Kidney (tissue), 14 donors: ENCODE results near the gene PLCB1. TPM values are rescaled to one million over a fixed set of nuclear protein-coding genes. Genes with fewer than 3 reads are reported as not detected.
A peak's percentile ranks its signal among the peaks of the same experiment; 100 is the strongest.

Experiments
- DNase-seq, 5 donors: peaks; one replicate each; pipeline ENCODE4 v3.0.0-alpha.2; 2013 to 2020
- FAIRE-seq: peaks from 2 replicates; lab custom pipeline; 2012; peaks lifted over from hg19 to GRCh38; lab: Jason Lieb, UNC
- H3K27ac ChIP-seq, 2 donors: one replicate each; pipeline ENCODE4 v1.7.0; 2013; ENCODE audit warnings: low read depth in 2 of 2, low read length in 2 of 2, inconsistent platforms in 1 of 2
- H3K27me3 ChIP-seq: one replicate; pipeline ENCODE4 v1.7.1; 2013; ENCODE audit warnings: low read length, inconsistent platforms; ENCODE audit not compliant: control insufficient read depth, insufficient read depth
- H3K36me3 ChIP-seq, 3 donors: one replicate each; pipeline versions ENCODE4 v1.7.0 to v1.7.1; 2013; ENCODE audit warnings: low read length in 3 of 3, control low read depth in 1 of 3, inconsistent platforms in 1 of 3; ENCODE audit not compliant: insufficient read depth in 3 of 3, control insufficient read depth in 2 of 3
- H3K4me1 ChIP-seq, 3 donors: one replicate each; pipeline versions ENCODE4 v1.7.0 to v1.7.1; 2013; ENCODE audit warnings: low read length in 3 of 3, inconsistent platforms in 1 of 3, low read depth in 1 of 3; ENCODE audit not compliant: control insufficient read depth in 2 of 3, insufficient read depth in 2 of 3
- H3K4me3 ChIP-seq, 3 donors: one replicate each; pipeline versions ENCODE4 v1.7.0 to v1.8.1; 2013; ENCODE audit warnings: low read length in 3 of 3, control low read depth in 1 of 3, inconsistent platforms in 1 of 3
- H3K9ac ChIP-seq, 3 donors: one replicate each; pipeline versions ENCODE4 v1.7.0 to v1.7.1; 2013; ENCODE audit warnings: low read length in 3 of 3, control low read depth in 1 of 3, inconsistent platforms in 1 of 3
- H3K9me3 ChIP-seq, 3 donors: one replicate each; pipeline versions ENCODE4 v1.7.0 to v1.7.1; 2013; ENCODE audit warnings: low read length in 3 of 3, control low read depth in 1 of 3, inconsistent platforms in 1 of 3; ENCODE audit not compliant: control insufficient read depth in 2 of 3, insufficient read depth in 1 of 3
- CTCF ChIP-seq: IDR thresholded peaks from 3 replicates; pipeline ENCODE4 v1.5.1; 2012; ENCODE audit warnings: mild to moderate bottlenecking, moderate library complexity, borderline replicate concordance; ENCODE audit not compliant: insufficient read depth; ENCODE audit errors: extremely low read depth
- intact Hi-C: fragments of 100-400 bp; cut with DNase I; formaldehyde crosslinking; loops from one replicate; pipeline ENCODE4 v1.11.1; 2022
- polyA plus RNA-seq: library from polyadenylated mRNA; stranded (reverse); fragments of 350-450 nt; fragmentation: Illumina TruSeq; extraction: RNeasy Lipid Tissue Mini Kit (QIAGEN cat#74804); gene quantifications from one replicate; pipeline ENCODE4 v1.2.3, GENCODE V29; 2014; ENCODE audit warnings: low read depth, low replicate concordance; ENCODE audit not compliant: insufficient read depth
- total RNA-seq: library from RNA; stranded (reverse); fragmentation: NEBNext Ultra II Directional; extraction: Animal tissue kit (Norgen Biotek cat#: 25700); gene quantifications from one replicate; pipeline ENCODE4 v1.2.1, GENCODE V29; 2021
- donor health status: control.
- donor health status: control.
- donor health status: control.
- donor health status: control.
- donor health status: control.
- donor health status: DM: yes; HTN: yes; CAD: no.
- donor health status: Normal renal cell carcinoma (clear cell type).

PLCB1 gene
- total and polyA plus RNA-seq, 2 donors from 2014 or later, result 9.4 to 107 TPM

GRCh38 chr20:8116067-8116811 lies 15.8 kb upstream of the PLCB1 start:
- H3K4me1 ChIP-seq, result no peaks in the 10 kb centered on the region
- H3K9ac ChIP-seq, result no peak overlapping the region
- H3K27ac ChIP-seq, result no peak overlapping the region
- H3K36me3 ChIP-seq, result no peaks in the 10 kb centered on the region
- TF ChIP-seq CTCF, result no peak
- H3K27me3 ChIP-seq, result no peaks in the 10 kb centered on the region
- H3K4me3 ChIP-seq, result no peak overlapping the region
- intact Hi-C loops, result no loop called here
- H3K9me3 ChIP-seq, result no peaks in the 10 kb centered on the region
- DNase-seq, result no peak
- FAIRE-seq, result no peak

- Histone ChIP-seq H3K9me3 (no peaks in the 10 kb centered on the region), H3K27me3 (no peaks in the 10 kb centered on the region), H3K36me3 (no peaks in the 10 kb centered on the region), H3K4me3 (no peak overlapping the region), H3K9ac (no peak overlapping the region), H3K4me1 (no peaks in the 10 kb centered on the region), H3K27ac (no peak overlapping the region)
- TF ChIP-seq CTCF, result no peak
- DNase-seq (no peak), FAIRE-seq (no peak)
- intact Hi-C loops, result no loop called here
Observed at GRCh38 chr20:8117636-8118035, 14.4 kb upstream of the PLCB1 start.

GRCh38 chr20:8118039-8118438 lies 14.0 kb upstream of the PLCB1 start:
- H3K4me3 ChIP-seq, result no peak overlapping the region
- FAIRE-seq (no peak), DNase-seq (peak in 1 of 5 donors; percentile 27)
- intact Hi-C loops, result no loop called here
- no peaks in the 10 kb centered on the region for H3K4me1 ChIP-seq
- H3K36me3 ChIP-seq, result no peaks in the 10 kb centered on the region
- H3K9ac ChIP-seq, result no peak overlapping the region
- no peaks in the 10 kb centered on the region for H3K9me3 ChIP-seq
- TF ChIP-seq CTCF, result no peak
- no peak overlapping the region for H3K27ac ChIP-seq
- no peaks in the 10 kb centered on the region for H3K27me3 ChIP-seq
